CD4-positive, alpha-beta T cell (primary cell): Measurements from ENCODE around the gene CD37. TPM values are rescaled to one million over a fixed set of nuclear protein-coding genes. Genes with fewer than 3 reads are reported as not detected.
A peak's percentile ranks its signal among the peaks of the same experiment; 100 is the strongest.
"Not testable (repeated sequence)": the region's sequence is repeated elsewhere in the genome, so short reads cannot be mapped to it uniquely, and the experiment has no call there.

Experiments used
- ATAC-seq: fragments of 200-7000 bp; cut with Tn5 transposase; one replicate; pipeline ENCODE4 v1.10.0; 2022; ENCODE audit warnings: mild to moderate bottlenecking; ENCODE audit not compliant: poor library complexity
- CTCF ChIA-PET: fragments of 350-600 bp; sonication (Branson Sonifier 250); formaldehyde crosslinking; loops from one replicate; lab custom pipeline; 2021; ENCODE audit warnings: antibody characterized with exemption, inconsistent platforms; lab: Charles Lee
- POLR2A ChIA-PET: fragments of 350-600 bp; sonication (Branson Sonifier 250); formaldehyde crosslinking; loops from one replicate; lab custom pipeline; 2021; ENCODE audit warnings: antibody characterized with exemption, inconsistent platforms; lab: Charles Lee
- DNase-seq, 14 experiments: peaks; one replicate each; pipeline ENCODE4 v3.0.0-alpha.2; 2013 to 2020; ENCODE audit warnings: mixed read lengths in 2 of 14
- H3K27ac ChIP-seq, 2 donors: one replicate each; pipeline versions ENCODE4 v1.5.1 to v1.7.0; 2013; ENCODE audit warnings: low read length in 2 of 2, low read depth in 1 of 2, mild to moderate bottlenecking in 1 of 2
- H3K27me3 ChIP-seq, 2 experiments: 1 replicate in 1 of 2; 2 replicates in 1 of 2; pipeline versions ENCODE4 v1.6.1 to v1.7.0; 2013; ENCODE audit warnings: low read length in 2 of 2, control low read depth in 1 of 2, mild to moderate bottlenecking in 1 of 2, moderate library complexity in 1 of 2; ENCODE audit not compliant: insufficient read depth in 2 of 2, control insufficient read depth in 1 of 2
- H3K36me3 ChIP-seq: one replicate; pipeline ENCODE4 v1.6.1; 2013; ENCODE audit warnings: low read length, control low read depth; ENCODE audit not compliant: insufficient read depth
- H3K4me1 ChIP-seq: one replicate; pipeline ENCODE4 v1.6.1; 2013; ENCODE audit warnings: low read length, control low read depth; ENCODE audit not compliant: insufficient read depth
- H3K4me3 ChIP-seq: one replicate; pipeline ENCODE4 v1.5.1; 2013; ENCODE audit warnings: mild to moderate bottlenecking, low read length, moderate library complexity
- H3K9me3 ChIP-seq, 2 experiments: 1 replicate in 1 of 2; 2 replicates in 1 of 2; pipeline versions ENCODE4 v1.6.1 to v1.7.0; 2013; ENCODE audit warnings: low read length in 2 of 2, mild to moderate bottlenecking in 2 of 2, control low read depth in 1 of 2, moderate library complexity in 1 of 2; ENCODE audit not compliant: control insufficient read depth in 1 of 2, insufficient read depth in 1 of 2
- H3K27ac Mint-ChIP-seq: one replicate; pipeline ENCODE4 v1.8.0; 2020; ENCODE audit warnings: mixed read lengths
- H3K27me3 Mint-ChIP-seq: one replicate; pipeline ENCODE4 v1.8.0; 2021; ENCODE audit warnings: mixed read lengths
- H3K36me3 Mint-ChIP-seq: one replicate; pipeline ENCODE4 v1.8.0; 2021; ENCODE audit warnings: low read depth, mixed read lengths
- H3K4me1 Mint-ChIP-seq: one replicate; pipeline ENCODE4 v1.8.0; 2021; ENCODE audit warnings: low read depth, mixed read lengths
- H3K4me3 Mint-ChIP-seq: one replicate; pipeline ENCODE4 v1.8.0; 2020; ENCODE audit warnings: mild to moderate bottlenecking, mixed read lengths
- H3K9me3 Mint-ChIP-seq: one replicate; pipeline ENCODE4 v1.8.0; 2020; ENCODE audit warnings: mixed read lengths
- CTCF ChIP-seq: fragments of 200-600 bp; IDR thresholded peaks from one replicate; pipeline ENCODE4 v1.8.0; 2022; ENCODE audit warnings: antibody characterized with exemption, mild to moderate bottlenecking
- intact Hi-C, 2 experiments: fragments of 100-400 bp; cut with DNase I in 1 of 2; cut with micrococcal nuclease in 1 of 2; formaldehyde crosslinking; loops; one replicate each; pipeline versions ENCODE4 v1.15.1 to v1.9.0; 2023 to 2025; cut with DNase I, micrococcal nuclease
- total RNA-seq, 174 experiments: library from RNA in 2 of 174; stranded (reverse) in 2 of 174; gene quantifications; one replicate each; pipeline ENCODE4 v1.2.3 and lab custom pipeline; 2021 to 2026

The CD37 gene
- total RNA-seq, 2 experiments from 2014 or later, result 329 to 350 TPM

GRCh38 chr19:49297403-49297802 lies 37.8 kb upstream of the CD37 start:
- Histone ChIP-seq H3K4me1 (peaks cover 6% of the 10 kb centered on the region), H3K27ac (no peak overlapping the region), H3K9me3 (peaks cover 0 to 5% of the 10 kb centered on the region in 2 experiments), H3K27me3 (no peaks in the 10 kb centered on the region), H3K4me3 (no peak overlapping the region), H3K36me3 (no peaks in the 10 kb centered on the region)
- DNase-seq (no peak), ATAC-seq (no peak)
- POLR2A ChIA-PET, result no interaction called here
- CTCF ChIA-PET, result no interaction called here
- H3K4me3 Mint-ChIP-seq, result no peak overlapping the region
- H3K36me3 Mint-ChIP-seq, result no peaks in the 10 kb centered on the region
- no peaks in the 10 kb centered on the region for H3K9me3 Mint-ChIP-seq
- H3K27ac Mint-ChIP-seq, result no peak overlapping the region
- no peak for TF ChIP-seq CTCF
- H3K27me3 Mint-ChIP-seq, result no peaks in the 10 kb centered on the region
- intact Hi-C loops, result no loop called here
- H3K4me1 Mint-ChIP-seq, result peaks cover 13% of the 10 kb centered on the region

GRCh38 chr19:49298653-49299052 lies 36.6 kb upstream of the CD37 start:
- H3K27ac ChIP-seq, CTCF ChIA-PET, intact Hi-C loops, H3K27ac Mint-ChIP-seq, H3K4me3 Mint-ChIP-seq, H3K27me3 ChIP-seq, DNase-seq, H3K36me3 Mint-ChIP-seq, H3K4me3 ChIP-seq, H3K36me3 ChIP-seq, H3K27me3 Mint-ChIP-seq, POLR2A ChIA-PET, H3K9me3 ChIP-seq, H3K9me3 Mint-ChIP-seq, ATAC-seq, H3K4me1 ChIP-seq: not testable (repeated sequence)
- peaks cover 13% of the 10 kb centered on the region for H3K4me1 Mint-ChIP-seq

DNA sequence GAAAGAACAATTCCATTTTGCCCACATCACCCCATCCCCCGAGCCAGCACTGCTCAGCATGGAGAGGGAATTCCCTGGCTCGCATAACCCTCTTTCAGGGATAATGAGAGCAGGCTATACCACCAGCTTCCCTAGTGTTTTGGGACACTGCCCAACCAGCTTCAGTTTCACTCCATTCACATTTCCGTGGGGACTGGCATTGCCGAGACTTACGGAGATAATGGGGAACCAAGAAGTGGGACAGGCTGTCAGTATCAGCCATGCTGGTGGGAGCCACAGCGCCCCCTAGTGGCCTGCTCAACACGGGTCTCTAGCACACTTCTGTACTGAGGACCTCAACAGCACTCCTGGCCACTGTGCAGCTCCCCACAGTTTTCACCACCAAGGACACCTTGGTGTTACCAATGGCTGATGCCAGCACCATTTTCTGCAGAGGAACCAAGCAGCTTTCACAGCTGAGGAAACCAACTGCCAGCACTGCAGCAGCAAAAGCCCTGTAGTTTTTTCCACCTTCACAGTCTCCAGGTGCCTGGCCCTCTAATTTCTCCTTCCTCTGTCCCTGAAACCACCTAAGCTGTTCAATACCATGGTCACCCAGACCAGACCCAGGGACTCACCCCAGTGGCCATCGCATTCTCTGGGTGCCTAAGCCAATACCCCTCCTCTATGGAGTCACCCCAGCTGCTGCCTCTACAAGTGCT lies 33.9 kb upstream of the CD37 start:
- intact Hi-C loops, result loop anchor here in 1 of 2 experiments (2.0 kb wide), 1 partner anchor 75 kb away; no protein-coding TSS in a partner anchor
- no peak overlapping the region for H3K27ac Mint-ChIP-seq
- H3K4me1 Mint-ChIP-seq, result peaks cover 13% of the 10 kb centered on the region
- Histone ChIP-seq H3K36me3 (no peaks in the 10 kb centered on the region), H3K4me3 (no peak overlapping the region), H3K27me3 (no peaks in the 10 kb centered on the region), H3K9me3 (peaks cover 0 to 8% of the 10 kb centered on the region in 2 experiments), H3K27ac (no peak overlapping the region), H3K4me1 (peaks cover 6% of the 10 kb centered on the region)
- no peaks in the 10 kb centered on the region for H3K36me3 Mint-ChIP-seq
- peak; percentile 95 for ATAC-seq
- no peak overlapping the region for H3K4me3 Mint-ChIP-seq
- no peaks in the 10 kb centered on the region for H3K27me3 Mint-ChIP-seq
- ChIA-PET POLR2A (no interaction called here), CTCF (interaction anchor here (0.6 to 1.4 kb wide), 4 partner anchors 23 to 172 kb away, joined by 3 to 4 read pairs (median 4); partner anchors contain the start of gene FLT3LG)
- DNase-seq, result peak; percentile 64 to 88 (median 75)
- H3K9me3 Mint-ChIP-seq, result no peaks in the 10 kb centered on the region
- TF ChIP-seq CTCF, result peak; percentile 79
